T-helper 2 cell treated with Interferon-gamma antibody and Interleukin-4, amounts not matched to agents 5 μg/mL and 100 μg/mL, for 36 hours (primary cell): ENCODE data around the gene SPATA33.

ENCODE experiments used
- DNase-seq: peaks from one replicate; pipeline ENCODE4 v3.0.0; 2021; ENCODE audit warnings: low spot score
- H3K27ac Mint-ChIP-seq: one replicate; pipeline ENCODE4 v1.8.0; 2021; ENCODE audit warnings: mild to moderate bottlenecking, mixed read lengths
- H3K27me3 Mint-ChIP-seq: one replicate; pipeline ENCODE4 v1.8.0; 2021; ENCODE audit warnings: low read depth, mixed read lengths
- H3K36me3 Mint-ChIP-seq: one replicate; pipeline ENCODE4 v1.8.0; 2021; ENCODE audit warnings: low read depth, mixed read lengths
- H3K4me1 Mint-ChIP-seq: one replicate; pipeline ENCODE4 v1.8.0; 2021; ENCODE audit warnings: low read depth, mixed read lengths
- H3K4me3 Mint-ChIP-seq: one replicate; pipeline ENCODE4 v1.8.0; 2022; ENCODE audit warnings: mild to moderate bottlenecking, moderate library complexity, mixed read lengths
- H3K9me3 Mint-ChIP-seq: one replicate; pipeline ENCODE4 v1.8.0; 2021; ENCODE audit warnings: mixed read lengths

Gene SPATA33

GRCh38 chr16:89641458-89642119 lies 16.0 kb upstream of the SPATA33 start:
- Mint-ChIP-seq H3K4me3 (peak overlapping the region; percentile 75), H3K27me3 (no peaks in the 10 kb centered on the region), H3K27ac (no peak overlapping the region), H3K9me3 (no peaks in the 10 kb centered on the region), H3K36me3 (peaks cover 15% of the 10 kb centered on the region), H3K4me1 (peaks cover 8% of the 10 kb centered on the region)
- DNase-seq: no peak

DNA sequence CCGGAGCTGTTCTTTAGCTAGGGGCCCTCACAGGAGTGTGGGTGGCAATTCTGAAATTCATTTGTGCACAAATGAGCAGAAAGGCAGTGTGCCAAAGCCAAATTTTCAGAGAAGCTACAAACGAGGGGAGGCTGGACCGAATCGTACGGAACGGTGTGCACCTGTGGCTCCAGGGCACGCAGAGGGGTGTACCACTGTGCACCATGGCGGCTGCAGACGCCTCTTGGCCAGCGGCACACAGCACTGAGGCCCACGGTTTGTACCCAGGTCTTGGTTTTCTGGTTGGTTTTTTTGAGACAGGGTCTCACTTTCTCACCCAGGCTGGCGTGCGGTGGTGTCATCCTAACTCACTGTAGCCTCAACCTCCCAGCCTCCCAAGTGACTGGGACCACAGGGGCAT lies 15.1 kb upstream of the SPATA33 start:
- Mint-ChIP-seq H3K4me1 (peaks cover 8% of the 10 kb centered on the region), H3K27me3 (no peaks in the 10 kb centered on the region), H3K9me3 (no peaks in the 10 kb centered on the region), H3K27ac (no peak overlapping the region), H3K4me3 (no peak overlapping the region), H3K36me3 (peaks cover 19% of the 10 kb centered on the region)
- no peak for DNase-seq

GRCh38 chr16:89643769-89644300 lies 13.8 kb upstream of the SPATA33 start:
- Mint-ChIP-seq H3K4me1 (peaks cover 8% of the 10 kb centered on the region), H3K27me3 (no peaks in the 10 kb centered on the region), H3K27ac (no peak overlapping the region), H3K9me3 (no peaks in the 10 kb centered on the region), H3K36me3 (peaks cover 23% of the 10 kb centered on the region), H3K4me3 (no peak overlapping the region)
- no peak for DNase-seq

DNA sequence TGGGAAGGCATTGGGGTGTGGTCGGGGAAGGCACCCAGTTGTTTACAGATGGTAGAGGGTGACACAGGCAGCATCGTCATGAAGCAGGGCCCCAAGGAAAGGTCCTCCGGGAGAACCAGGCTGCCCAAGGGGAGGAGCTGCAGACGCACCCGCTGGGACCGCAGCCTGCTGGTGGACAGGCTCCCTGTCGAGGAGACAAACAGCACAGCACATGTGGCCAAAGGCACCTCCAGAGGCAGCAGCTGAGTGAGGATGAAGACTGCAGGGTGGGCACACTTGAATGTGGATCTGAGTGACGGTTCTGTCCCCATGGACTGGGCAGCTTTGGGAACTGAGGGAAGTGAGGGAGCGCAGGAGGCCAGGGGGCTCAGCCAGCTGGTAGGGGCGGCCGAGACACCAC lies 12.5 kb upstream of the SPATA33 start:
- H3K27ac Mint-ChIP-seq: no peak overlapping the region
- no peak for DNase-seq
- H3K4me1 Mint-ChIP-seq: peaks cover 8% of the 10 kb centered on the region
- H3K9me3 Mint-ChIP-seq: no peaks in the 10 kb centered on the region
- no peak overlapping the region for H3K4me3 Mint-ChIP-seq
- H3K36me3 Mint-ChIP-seq: peaks cover 28% of the 10 kb centered on the region
- H3K27me3 Mint-ChIP-seq: no peaks in the 10 kb centered on the region

DNA sequence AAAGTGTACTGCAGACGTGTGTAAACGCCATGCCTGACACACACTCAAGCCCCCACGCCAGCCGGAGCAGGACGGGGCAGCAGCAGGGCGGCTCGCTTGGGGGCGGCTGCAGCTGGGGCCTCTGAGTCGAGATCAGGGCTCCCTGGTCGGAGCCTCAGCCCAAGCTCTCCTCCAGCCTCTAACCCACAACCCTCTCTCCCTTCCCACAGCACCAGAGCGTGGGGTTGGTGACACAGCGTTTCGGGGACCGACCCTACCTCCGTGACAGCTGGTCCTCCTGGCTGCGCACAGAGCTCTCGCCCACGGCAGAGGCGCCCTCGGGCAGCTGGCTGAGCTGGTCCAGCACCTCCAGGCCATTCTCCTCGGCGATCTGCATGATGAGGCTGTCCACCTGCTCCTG lies 11.4 kb upstream of the SPATA33 start:
- Mint-ChIP-seq H3K36me3 (peaks cover 34% of the 10 kb centered on the region), H3K27ac (no peak overlapping the region), H3K4me3 (no peak overlapping the region), H3K9me3 (no peaks in the 10 kb centered on the region), H3K4me1 (peaks cover under 1% of the 10 kb centered on the region), H3K27me3 (no peaks in the 10 kb centered on the region)
- no peak for DNase-seq

DNA sequence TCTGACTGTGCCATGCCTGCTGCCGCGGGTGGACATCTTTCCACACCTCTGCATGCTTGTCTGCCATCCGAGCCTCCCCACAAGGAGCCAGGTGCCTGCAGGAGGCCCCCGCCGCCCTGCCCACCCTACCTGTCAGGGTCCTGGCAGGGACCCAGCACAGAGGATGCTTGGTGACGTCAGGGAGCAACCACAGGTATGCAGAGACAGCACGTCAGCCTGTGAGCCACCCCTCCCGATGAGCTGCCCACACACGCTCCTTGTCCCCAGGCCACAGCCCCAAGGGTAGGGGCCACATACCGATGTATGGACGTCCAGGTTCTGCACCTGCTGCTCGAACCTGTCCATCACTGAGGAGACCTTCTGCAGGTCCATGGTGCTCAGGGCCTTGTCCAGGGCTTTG lies 10.7 kb upstream of the SPATA33 start:
- no peak for DNase-seq
- Mint-ChIP-seq H3K27ac (no peak overlapping the region), H3K9me3 (no peaks in the 10 kb centered on the region), H3K4me3 (no peak overlapping the region), H3K36me3 (peaks cover 34% of the 10 kb centered on the region), H3K27me3 (no peaks in the 10 kb centered on the region), H3K4me1 (no peaks in the 10 kb centered on the region)

DNA sequence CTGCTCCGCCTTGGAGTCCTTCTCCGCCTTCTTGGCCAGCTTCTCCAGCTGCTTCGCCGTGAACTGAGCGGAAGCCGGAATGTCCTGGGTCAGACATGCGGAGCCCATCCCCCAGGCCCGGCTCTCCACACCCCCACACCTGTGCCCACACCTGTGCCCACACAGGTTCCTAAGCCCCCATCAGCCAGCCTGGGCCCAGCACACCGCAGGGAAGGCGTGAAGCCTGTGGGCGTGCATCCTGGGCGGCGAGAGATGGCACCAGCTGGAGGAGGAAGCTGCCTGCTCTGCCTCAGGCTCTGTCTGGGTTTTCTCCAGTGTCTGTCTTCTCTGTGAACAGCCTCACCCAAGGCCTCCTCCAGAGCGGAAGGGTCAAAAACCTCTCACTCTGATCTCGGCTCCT lies 6.1 kb upstream of the SPATA33 start:
- H3K27ac Mint-ChIP-seq: no peak overlapping the region
- H3K9me3 Mint-ChIP-seq: no peaks in the 10 kb centered on the region
- peaks cover 32% of the 10 kb centered on the region for H3K36me3 Mint-ChIP-seq
- DNase-seq: no peak
- H3K4me3 Mint-ChIP-seq: no peak overlapping the region
- no peaks in the 10 kb centered on the region for H3K27me3 Mint-ChIP-seq
- H3K4me1 Mint-ChIP-seq: peaks cover 15% of the 10 kb centered on the region

GRCh38 chr16:89653656-89654295 lies 3.9 kb upstream of the SPATA33 start:
- DNase-seq: no peak
- Mint-ChIP-seq H3K9me3 (no peaks in the 10 kb centered on the region), H3K4me1 (peaks cover 23% of the 10 kb centered on the region), H3K4me3 (peak overlapping the region; percentile 55), H3K27ac (no peak overlapping the region), H3K27me3 (no peaks in the 10 kb centered on the region), H3K36me3 (peaks cover 30% of the 10 kb centered on the region)

GRCh38 chr16:89655062-89655643 lies 2.5 kb upstream of the SPATA33 start:
- peaks cover 29% of the 10 kb centered on the region for H3K36me3 Mint-ChIP-seq
- no peaks in the 10 kb centered on the region for H3K27me3 Mint-ChIP-seq
- H3K4me3 Mint-ChIP-seq: peak overlapping the region; percentile 87
- DNase-seq: no peak
- peak overlapping the region; percentile 60 for H3K27ac Mint-ChIP-seq
- H3K9me3 Mint-ChIP-seq: no peaks in the 10 kb centered on the region
- H3K4me1 Mint-ChIP-seq: peaks cover 29% of the 10 kb centered on the region

DNA sequence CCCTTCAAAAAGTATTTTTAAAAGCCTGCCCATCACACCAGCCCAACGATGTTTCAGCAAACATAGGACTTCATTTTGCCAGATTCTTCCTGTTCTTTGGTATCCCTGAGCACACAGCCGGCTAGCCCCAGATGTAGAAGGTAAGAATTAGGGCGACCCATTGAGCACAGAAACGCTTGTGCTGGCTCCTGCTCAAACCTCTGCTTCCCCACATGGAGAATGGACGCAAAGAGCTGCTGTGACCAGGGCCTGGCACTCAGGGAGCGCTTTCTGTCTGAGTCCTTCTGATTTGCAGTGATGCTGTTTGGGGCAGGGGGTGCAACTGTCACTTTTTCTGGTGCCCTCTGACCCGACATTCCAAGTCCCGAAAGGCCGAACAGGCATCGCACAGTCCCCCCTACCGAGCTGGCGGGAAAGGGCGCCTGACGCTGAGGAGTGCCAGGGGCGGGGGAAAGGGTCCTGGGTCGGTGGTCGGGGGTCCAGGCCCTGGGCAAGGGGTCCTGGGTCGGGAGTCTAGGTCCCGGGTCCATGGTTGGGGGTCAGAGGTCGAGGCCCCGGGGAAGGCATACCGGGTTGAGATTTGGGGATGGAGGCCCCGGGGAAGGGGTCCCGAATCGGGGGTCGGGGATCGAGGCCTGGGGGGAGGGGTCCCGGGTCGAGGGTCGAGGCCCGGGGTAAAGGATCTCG lies 1.1 kb upstream of the SPATA33 start:
- H3K36me3 Mint-ChIP-seq: peaks cover 38% of the 10 kb centered on the region
- H3K27ac Mint-ChIP-seq: peak overlapping the region; percentile 85
- H3K27me3 Mint-ChIP-seq: no peaks in the 10 kb centered on the region
- H3K4me3 Mint-ChIP-seq: peak overlapping the region; percentile 87
- peaks cover 30% of the 10 kb centered on the region for H3K4me1 Mint-ChIP-seq
- no peaks in the 10 kb centered on the region for H3K9me3 Mint-ChIP-seq
- DNase-seq: no peak

DNA sequence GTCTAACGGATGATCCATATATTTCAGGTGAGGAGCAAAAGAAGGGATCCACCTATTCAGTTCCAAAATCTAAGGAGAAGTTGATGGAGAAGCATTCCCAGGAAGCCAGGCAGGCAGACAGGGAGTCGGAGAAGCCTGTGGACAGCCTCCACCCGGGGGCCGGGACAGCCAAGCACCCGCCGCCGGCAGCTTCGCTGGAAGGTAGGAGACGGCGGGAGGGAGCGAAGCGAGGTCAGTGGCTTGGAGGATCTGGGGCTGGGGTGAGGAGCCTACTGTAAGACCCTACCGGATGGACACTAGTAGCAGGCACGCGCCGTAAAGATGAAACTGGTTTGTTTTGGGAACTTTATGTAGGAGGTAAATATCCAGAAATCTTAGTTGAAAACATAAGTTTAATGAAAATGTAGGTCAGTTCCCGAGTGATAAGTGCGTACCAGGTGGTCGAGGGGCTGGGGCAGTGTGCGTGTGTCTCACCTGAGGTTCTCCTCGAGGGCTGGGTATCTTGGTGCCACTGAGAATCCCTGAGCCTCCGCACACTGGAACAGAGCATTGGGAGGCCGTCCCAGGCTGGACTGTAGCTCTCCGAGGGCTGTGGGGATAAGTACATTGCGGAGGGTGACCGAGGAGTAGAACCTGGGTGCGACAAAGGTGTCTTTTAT lies 714 bp downstream of the SPATA33 start:
- peaks cover 46% of the 10 kb centered on the region for H3K36me3 Mint-ChIP-seq
- no peak for DNase-seq
- H3K27me3 Mint-ChIP-seq: no peaks in the 10 kb centered on the region
- H3K9me3 Mint-ChIP-seq: no peaks in the 10 kb centered on the region
- H3K4me1 Mint-ChIP-seq: peaks cover 30% of the 10 kb centered on the region
- peak overlapping the region; percentile 87 for H3K4me3 Mint-ChIP-seq
- peak overlapping the region; percentile 88 for H3K27ac Mint-ChIP-seq

DNA sequence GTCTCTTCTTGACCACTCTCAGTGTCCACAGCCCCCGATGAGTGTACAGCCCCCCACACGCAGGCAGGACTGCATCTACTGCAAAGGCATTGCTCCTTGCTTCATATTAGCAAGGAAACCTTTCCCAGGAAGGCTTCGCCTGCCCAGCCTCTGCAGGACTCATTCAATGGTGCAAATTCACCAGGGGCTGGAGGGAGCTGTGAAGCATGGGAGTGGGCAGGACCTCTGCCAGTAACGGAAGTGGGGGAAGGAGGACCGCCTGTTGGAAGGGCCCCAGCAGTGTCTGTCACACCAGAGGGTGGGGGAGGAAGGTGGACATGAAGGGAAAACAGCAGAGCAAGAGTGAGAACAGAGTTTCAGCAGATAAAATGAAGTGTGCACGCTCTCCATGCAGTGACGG lies 2.5 kb downstream of the SPATA33 start:
- Mint-ChIP-seq H3K36me3 (peaks cover 47% of the 10 kb centered on the region), H3K27me3 (no peaks in the 10 kb centered on the region), H3K4me3 (no peak overlapping the region), H3K27ac (no peak overlapping the region), H3K9me3 (no peaks in the 10 kb centered on the region), H3K4me1 (peaks cover 26% of the 10 kb centered on the region)
- DNase-seq: no peak

DNA sequence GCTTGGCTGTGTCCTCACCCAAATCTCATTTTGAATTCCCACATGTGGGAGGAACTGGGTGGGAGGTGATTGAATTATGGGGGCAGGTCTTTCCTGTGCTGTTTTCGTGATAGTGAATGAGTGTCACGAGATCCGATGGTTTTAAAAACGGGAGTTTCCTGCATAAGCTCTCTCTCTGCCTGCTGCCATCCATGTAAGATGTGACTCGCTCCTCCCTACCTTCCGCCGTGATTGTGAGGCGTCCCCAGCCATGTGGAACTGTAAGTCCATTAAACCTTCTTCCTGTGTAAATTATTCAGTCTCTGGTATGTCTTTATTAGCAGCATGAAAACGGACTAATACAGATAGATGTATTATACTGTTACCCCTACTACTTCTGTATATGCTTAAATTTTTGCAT lies 3.6 kb downstream of the SPATA33 start:
- no peak for DNase-seq
- Mint-ChIP-seq H3K4me1 (peaks cover 20% of the 10 kb centered on the region), H3K36me3 (peaks cover 52% of the 10 kb centered on the region), H3K27me3 (no peaks in the 10 kb centered on the region), H3K27ac (no peak overlapping the region), H3K9me3 (no peaks in the 10 kb centered on the region), H3K4me3 (peak overlapping the region; percentile 27)
